ENCODE results near the gene ERBB4.

GRCh38 chr2:212392043-212392442 is 146.6 kb downstream of the ERBB4 start:
- no peak for TF ChIP-seq EZH2 (IDR thresholded peaks at IDR 0.05; ENCODE audit: borderline replicate concordance, control insufficient read depth, low read depth, low read length)
- TF ChIP-seq FOXM1 (IDR thresholded peaks at IDR 0.05; ENCODE audit: low read depth, low read length), result no peak
- no peak for TF ChIP-seq POLR2AphosphoS5 (IDR thresholded peaks at IDR 0.05; ENCODE audit: low read length)
- no peak for TF ChIP-seq TARDBP (IDR thresholded peaks at IDR 0.05; ENCODE audit: borderline replicate concordance)
- no peak for TF ChIP-seq SUZ12 (IDR thresholded peaks at IDR 0.05; ENCODE audit: unreplicated experiment)
- TF ChIP-seq EP300 (IDR thresholded peaks at IDR 0.05; ENCODE audit: borderline replicate concordance in 1 of 2, control insufficient read depth in 1 of 2, low read depth in 2 of 2, low read length in 2 of 2), result no peak
- no peak for TF ChIP-seq POLR2A (IDR thresholded peaks at IDR 0.05; ENCODE audit: low read depth, low read length)
- no peak for TF ChIP-seq NBN (IDR thresholded peaks at IDR 0.05)
- no peak for TF ChIP-seq CHD4 (IDR thresholded peaks at IDR 0.05)
- no peak for TF ChIP-seq SP1 (IDR thresholded peaks at IDR 0.05; ENCODE audit: low read depth, low read length)
- TF ChIP-seq REST (IDR thresholded peaks at IDR 0.05; ENCODE audit: low read depth, low read length), result no peak
- no peak for TF ChIP-seq GABPA (IDR thresholded peaks at IDR 0.05; ENCODE audit: low read depth)
